Stimulated activated CD4-positive, alpha-beta T cell treated with anti-CD3 and anti-CD28 coated beads, Interleukin-15, amount 100 ng/mL, for 24 hours (primary cell): Measurements from ENCODE around the gene GALT.
"Not testable (repeated sequence)": the region's sequence is repeated elsewhere in the genome, so short reads cannot be mapped to it uniquely, and the experiment has no call there.

Source experiments
- DNase-seq: peaks from one replicate; pipeline ENCODE4 v3.0.0-alpha.2; 2020

Gene GALT

DNA sequence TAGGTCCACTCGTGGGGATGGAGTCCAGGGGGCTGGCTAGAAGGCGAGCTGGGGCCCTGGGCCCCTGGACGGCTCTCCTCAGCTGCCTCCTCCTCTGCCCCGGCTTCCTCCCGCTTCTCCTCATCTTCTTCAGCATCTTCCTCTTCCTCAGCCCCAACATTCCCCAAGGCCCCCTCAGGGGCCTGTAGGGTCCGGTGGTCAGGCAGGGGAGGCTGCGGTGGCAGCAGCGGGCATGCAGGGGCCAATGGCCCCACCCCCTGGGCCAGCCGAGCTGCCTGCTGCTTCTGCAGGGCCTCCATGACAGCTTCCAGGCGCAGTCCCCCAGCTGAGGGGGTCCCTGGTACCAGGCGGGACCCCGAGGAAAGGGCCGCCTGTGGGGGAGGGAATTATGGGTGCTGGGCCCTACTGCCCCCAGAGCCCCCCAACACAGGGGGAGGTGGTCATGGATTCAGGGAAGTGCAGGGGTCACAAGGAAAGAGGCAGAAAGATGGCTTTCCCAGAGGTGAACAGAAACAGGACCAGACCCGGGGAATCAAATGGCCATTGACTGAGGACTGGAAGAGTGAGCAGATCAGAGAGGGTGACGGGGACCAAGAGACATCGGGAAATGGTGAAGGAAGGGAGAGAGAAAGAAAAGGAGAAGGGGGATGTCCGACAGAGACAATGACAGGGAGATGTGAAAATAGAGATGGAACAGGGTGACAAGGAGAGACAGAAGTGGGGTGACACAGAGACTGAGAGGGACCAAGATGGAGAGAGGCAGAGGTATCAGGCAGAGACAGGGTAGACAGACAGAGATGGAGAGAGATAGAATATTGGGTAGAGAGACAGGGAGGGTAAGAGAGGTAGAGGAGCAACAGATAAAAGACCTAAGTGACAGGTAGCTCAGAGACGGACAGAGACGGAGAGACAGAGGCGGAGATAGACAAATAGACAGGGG, 18.5 kb upstream of the GALT start:
- no peak for DNase-seq

DNA sequence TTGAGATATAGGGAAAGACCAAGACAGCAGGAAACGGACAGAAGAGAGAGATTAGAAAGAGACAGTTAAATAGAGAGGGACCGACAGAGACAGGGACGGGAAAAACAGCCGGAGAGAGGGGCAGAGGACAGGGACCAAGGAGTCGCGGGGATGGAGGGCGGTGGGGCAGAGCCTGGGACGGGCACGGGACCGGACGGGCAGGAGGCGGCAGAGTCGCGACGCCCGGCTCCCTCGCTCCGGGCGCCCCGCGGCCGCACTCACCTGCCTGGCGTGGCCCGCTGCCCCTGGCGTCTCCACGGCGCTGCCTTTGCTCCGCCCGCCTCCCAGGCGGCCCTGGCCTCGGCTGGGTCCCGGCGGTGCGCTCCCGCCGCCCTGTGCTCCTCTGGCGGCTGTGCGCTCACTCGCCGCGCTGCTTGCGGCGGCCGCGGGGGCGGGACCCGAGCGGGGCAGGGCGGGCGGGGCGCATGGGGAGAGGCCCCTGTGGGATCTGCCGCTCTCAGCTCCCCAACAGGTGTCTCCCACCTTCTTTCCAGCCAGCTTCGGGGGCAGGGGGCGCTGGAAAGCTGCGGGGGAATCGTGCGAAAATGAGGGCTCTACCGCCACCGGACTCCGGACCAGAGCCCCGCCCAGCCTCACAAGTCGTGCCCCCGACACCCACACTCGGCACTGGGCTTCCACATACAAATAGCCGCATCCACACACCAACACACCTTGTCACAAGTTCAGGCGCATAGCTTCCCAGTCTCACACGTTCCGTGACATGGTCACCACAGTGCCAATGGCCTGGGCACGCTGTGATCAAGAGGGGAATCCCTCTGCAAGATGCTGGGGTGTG, 17.6 kb upstream of the GALT start, which contains the start of gene ARID3C:
Gene ARID3C (minus strand): TSS at position 411 of the 835 bp plus-strand sequence. CDS start 1,052 bp downstream, outside the sequence.
- DNase-seq, result peak; percentile 61

DNA sequence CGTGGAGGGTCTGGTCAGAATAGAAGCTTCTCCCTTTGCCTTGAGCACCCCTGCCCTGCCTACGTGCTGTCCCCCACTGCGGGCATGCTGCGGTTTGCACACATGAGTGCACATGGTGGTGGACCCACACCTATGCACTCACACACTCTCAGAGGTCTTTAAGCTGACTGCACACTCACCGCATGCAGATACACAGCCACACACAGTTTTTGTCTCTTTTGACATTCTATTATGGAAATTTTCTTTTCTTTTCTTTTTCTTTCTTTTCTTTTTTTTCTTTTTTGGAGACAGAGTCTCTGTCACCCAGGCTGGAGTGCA, 17.0 kb upstream of the GALT start:
- DNase-seq, result no peak

DNA sequence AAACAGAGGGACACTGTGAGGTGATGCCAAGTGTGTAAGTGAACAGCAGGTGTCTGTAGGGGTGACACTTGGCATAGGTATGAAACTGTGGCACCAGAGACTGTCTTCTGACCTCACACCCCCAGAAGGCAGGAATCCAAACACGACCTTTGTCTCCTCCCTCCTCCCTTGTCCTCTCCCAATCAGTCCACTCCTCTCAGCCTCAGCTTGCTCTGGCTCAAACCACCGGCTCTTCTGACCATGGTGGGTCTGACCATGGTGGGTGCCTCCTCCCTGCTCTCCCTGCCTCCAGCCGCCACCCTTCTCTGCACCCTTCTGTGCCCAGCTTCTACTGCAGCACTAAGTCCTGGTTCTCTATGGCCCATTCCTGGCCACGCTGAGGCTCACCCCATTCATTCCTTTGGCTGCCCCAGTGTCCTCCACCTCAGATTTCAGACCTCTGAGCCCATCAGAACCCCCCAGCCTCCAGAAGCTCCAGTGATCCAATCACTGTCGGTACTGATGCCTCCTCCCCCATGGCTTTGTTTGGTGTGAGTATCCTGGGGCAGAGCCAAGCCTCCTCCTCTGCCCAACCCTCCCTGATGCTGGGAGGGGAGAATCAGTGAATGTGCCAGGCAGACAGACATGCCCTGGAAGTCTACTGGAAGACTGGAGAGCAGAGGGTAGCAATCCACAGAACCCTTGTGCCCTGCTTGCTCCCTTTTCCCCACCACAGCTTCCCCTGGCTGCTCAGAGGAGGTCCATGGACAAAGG, 15.9 kb upstream of the GALT start:
- DNase-seq, result no peak

DNA sequence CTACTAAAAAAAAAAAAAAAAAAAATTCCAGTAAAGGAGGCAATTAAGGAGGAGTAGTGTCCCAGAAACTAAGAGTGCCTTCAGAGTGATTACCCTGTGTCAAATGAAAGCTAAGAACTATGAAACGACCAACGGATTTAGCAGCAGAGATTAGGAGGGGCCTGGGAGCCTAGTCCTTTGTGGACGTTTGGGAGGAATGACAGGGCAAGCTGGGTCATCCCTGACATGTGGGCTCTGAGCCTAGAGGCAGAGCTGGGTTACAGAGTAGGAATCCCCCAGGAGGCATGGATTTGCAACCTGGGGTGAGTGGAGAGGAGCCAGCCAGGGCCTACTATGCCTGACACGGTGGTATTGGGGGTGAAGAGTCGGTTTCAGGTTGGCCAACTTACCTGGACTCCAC, 13.3 kb upstream of the GALT start:
- no peak for DNase-seq

DNA sequence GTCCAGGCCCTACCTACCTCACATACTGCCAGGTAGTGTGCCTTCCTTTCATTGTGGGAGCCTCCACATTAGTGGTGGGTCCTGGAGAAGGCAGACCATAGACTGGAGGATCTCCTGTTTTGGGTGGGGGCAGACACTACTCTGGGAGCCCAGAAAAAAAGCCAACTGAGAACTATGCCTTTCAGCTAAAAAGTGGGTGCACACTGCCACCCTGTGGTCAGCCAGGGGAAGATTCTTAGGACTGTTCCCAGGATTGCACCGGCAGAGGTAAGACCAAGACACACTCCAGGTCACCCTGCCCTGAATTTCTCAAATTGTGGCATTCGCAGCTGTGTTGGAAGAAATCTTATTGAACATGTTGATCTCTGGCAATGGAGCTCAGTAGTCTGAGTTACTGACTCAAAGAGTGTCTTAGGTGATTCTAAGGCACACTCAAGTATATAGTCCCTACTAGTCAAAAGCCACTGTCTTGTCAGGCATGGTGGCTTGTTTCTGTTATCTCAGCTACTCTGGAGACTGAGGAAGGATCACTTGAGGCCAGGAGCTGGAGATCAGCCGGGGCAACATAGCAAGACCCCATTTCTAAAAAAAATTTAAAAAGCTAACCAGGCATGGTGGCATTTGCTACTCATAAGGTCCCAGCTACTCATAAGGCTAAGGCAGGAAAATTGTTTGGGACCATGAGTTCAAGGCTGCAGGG, 12.5 kb upstream of the GALT start:
- DNase-seq, result peak; percentile 81

DNA sequence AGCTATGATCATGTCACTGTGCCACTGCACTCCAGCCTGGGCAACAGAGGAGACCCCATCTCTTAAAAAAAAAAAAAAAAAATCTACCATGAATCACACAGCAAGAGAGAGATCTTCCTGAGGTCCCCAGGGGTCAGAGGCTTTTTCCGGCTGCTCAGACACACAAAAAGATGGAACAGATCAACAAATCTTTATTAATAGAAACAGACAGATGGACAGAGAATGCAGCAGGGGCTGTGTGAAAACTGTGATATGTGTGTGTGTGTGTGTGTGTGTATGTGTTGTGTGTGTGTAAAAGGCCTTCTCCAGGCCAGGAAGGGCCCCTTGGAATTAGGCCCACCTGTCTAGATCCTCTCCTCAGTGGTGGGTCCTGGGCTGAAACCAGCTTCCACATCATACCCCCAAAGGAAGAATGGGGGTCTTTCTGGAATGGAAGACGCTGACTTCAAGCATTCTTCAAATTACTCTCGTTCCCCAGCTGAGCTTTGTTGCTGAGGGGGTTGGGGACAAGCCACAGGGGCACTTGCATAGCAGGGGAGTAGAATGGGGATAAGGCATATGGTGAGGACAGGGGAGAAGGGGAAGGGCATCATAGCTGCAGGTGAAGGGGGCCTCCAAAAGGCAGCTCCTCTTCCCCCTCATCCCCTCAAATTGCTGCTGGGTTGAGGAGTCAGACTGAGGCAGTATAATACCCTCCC, 11.8 kb upstream of the GALT start:
- no peak for DNase-seq

DNA sequence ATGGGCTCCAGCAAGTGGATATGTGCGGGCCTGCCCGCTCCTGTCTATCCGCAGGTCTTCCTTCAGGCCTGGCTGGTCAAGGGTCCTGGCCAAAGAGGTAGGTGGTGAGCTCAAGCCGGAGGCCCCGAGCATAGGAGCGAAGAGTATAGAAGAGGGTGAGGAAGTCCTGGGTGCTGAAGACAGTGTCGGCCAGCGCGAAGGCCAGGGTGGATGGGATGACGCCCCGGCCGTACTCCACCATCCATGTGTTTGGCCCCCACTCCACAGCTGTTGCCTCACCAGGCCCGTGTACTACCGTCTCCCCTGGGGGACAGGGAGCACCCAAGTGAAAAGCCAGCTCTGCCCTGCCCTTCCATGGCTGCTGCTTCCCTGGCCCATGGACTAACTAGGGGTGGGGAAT, 10.9 kb upstream of the GALT start:
- DNase-seq, result no peak

DNA sequence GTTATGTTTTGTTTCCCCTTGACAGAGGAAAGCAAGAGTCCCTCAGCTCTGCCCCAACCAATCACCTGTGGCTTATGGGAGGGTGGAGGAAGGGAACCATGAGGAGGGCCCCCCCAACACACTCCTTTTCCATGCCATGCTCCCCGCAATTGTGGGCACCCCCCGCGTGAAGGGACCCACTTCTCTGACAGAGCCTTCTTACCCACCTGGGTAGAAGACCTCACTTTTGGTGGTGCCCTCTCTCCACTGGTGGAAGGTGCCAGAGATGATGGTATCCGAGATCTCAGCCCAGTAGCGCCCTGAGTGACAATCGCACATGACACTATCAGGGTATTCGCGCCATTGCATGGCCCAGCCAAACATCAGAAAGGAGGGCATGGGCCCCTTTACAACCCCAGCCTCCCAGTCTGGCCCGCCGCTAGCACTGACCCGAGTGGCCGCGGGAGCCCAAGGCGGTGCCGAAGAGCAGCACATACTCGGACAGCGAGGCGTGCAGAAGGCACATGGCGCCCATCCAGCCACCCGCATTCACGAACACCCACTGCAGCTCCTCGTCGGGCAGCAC, 9.6 kb upstream of the GALT start:
- peak; percentile 41 for DNase-seq

DNA sequence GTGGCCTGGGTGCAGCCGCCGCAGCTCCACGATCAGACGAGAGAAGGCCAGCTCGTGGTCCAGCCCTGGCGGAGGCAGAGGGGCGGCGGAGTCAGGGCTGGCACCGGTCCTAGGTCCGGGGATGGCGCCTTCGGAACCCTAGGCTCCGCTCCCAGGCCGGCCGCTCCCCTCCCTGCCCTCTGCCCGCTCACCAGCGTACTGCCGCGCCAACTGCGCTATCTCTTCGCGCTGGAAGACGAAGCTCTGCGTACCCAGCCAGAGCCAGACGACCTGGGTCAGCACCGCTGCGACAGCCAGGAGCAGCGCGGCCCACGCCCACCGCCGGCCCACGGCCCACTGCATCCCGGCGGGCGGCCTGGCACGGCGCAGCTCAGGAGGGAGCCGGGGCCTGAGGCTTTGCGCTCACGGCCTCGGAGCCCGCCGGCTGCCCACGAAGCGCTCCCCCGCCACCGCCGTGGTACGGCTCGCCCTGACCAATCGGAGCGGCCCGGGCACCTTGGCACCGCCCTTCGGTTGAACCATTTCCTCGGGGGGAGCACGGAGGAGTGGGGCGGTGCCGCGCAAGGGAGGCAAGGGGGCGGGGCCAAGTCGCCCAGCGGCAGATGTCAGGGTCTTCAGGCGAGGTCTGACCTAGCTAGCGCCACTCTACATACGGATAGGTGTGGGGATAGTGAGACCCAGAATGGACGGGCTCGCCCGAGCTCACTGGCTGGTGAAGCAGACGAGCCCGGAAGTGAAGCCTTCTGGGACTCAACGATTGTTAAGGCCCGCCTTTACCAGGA, 8.9 kb upstream of the GALT start, which contains the start of gene SIGMAR1:
Gene SIGMAR1 (minus strand): TSS at position 432 of the 782 bp plus-strand sequence. CDS start 90 bp downstream, at position 342.
- DNase-seq, result peak; percentile 96

DNA sequence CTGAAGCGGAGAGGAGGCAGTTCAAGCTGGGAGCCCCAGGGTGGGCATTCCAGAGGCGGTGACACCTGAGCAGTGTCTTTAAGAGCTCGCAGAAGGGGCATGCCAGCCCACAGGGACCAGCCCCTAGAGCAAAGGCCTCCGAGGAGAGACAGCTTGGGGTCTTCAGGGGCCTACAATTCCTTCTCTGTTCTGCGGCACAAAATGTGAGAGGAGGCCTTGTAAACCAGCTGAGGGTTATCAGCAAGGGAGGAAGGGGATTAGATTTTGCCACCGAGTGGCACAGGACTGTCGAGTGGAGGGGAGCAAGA, 8.4 kb upstream of the GALT start:
- DNase-seq, result no peak

DNA sequence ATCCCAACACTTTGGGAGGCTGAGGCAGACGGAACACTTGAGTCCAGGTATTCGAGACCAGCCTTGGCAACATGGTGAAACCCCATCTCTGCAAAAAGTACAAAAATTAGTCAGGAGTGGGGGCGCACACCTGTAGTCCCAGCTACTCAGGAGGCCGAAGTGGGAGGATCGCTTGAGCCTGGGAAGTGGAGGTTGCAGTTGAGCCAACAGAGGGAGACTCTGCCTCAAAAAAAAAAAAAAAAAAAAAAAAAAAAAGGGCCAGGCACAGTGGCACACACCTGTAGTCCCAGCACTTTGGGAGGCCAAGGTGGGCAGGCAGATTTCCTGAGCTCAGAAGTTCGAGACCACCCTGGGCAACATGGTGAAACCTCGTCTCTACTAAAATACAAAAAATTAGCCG, 7.2 kb upstream of the GALT start:
- DNase-seq, result not testable (repeated sequence)

DNA sequence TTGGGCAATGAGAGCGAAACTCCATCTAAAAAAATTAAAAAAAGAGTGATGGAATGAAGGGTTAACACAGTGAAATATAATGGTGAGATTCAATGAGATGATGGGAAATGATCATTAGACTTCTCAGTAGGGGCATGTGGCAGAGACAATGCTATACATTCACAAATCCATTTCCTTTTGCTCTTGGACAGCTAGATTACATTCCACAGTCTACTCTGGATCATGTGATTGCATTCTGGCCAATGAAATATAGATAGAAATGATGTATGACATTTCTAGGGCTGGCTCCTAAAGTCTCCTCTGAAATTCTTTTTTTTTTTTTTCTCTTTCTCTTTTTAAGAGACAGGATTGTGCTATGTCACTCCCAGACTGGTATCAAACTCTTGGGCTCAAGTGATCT, 3.8 kb upstream of the GALT start:
- no peak for DNase-seq

DNA sequence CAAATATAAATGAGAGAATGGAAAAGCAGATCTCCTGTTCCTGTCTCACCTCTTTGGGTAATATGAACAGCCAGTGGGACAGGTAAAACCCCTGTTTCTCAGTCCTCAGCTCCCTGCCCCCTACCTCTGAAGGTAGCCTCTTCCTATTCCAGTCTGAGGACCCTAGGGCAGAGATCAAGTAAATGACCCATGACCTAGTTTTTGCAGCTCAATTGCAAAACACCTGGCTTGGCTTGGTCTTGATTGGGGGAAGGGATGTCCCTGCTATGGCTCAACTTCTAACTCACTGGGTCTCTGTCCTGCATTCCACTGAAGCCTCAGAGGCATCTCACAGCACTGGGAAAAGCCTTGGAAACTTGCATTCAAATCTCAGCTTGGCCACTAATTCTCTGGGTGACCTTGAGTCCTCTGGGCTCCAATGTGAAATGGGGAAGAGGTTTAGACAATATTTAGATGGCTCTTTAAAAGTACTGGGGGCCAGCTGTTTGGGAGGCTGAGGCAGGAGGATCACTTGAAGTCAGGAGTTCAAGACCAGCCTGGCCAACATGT, 1.6 kb upstream of the GALT start:
- DNase-seq, result no peak

DNA sequence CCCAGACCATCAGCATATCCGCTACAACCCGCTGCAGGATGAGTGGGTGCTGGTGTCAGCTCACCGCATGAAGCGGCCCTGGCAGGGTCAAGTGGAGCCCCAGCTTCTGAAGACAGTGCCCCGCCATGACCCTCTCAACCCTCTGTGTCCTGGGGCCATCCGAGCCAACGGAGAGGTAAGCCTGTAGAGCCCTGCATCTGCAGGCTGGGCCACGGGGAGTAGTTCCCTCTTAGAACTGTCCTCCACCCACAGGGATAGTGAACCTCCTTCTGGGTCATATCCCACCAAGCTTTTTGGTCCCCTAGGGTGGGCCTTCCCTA, 569 bp downstream of the GALT start:
- DNase-seq, result no peak

DNA sequence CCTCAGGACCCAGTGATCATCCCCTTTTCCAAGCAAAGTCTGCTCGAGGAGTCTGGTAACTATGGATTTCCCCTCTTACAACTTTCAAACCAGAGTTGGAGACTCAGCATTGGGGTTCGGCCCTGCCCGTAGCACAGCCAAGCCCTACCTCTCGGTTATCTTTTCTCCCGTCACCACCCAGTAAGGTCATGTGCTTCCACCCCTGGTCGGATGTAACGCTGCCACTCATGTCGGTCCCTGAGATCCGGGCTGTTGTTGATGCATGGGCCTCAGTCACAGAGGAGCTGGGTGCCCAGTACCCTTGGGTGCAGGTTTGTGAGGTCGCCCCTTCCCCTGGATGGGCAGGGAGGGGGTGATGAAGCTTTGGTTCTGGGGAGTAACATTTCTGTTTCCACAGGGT, 1.2 kb downstream of the GALT start:
- DNase-seq, result no peak

DNA sequence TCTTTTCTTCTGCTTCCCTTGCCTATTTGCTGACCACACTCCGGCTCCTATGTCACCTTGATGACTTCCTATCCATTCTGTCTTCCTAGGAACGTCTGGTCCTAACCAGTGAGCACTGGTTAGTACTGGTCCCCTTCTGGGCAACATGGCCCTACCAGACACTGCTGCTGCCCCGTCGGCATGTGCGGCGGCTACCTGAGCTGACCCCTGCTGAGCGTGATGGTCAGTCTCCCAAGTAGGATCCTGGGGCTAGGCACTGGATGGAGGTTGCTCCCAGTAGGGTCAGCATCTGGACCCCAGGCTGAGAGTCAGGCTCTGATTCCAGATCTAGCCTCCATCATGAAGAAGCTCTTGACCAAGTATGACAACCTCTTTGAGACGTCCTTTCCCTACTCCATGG, 2.2 kb downstream of the GALT start:
- no peak for DNase-seq

DNA sequence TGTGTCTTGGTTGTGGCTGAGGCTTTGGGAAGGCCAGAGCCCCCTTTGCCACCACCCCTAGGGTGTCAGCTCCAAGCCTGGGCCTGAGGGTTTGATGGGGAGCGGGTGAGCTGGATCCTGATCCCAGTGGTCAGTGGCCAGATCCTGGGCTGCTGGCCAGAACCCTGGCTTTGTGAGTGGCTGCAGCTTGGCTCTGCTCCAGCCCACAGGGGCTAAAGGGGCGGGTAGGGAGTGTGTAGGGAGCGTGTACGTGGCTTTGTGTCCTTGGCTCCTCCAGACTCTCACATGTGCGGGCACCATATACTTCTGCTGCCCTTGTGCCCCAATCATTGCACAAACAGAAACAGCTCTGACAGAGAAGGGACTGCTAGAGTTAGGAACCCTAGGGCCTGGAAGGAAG, 4.3 kb downstream of the GALT start:
- no peak for DNase-seq

DNA sequence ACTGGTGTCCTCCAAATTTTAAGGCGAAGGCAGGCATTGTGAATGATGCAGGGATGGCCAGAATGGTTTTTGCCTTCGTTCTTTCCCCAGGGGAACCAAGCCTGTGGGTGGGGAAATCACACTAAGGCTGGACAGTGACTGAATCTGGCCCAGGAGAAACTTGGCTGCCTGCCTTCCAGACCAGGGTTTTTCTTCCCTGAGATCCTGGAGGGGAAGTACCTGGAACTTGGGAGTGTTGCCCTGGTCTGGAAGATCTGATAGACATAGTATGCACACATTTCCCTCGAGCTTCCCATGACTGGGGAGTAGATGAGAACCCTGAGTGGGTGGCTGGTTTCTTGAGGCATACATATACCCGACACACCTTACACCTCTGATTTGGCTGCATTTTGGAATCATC, 4.8 kb downstream of the GALT start:
- DNase-seq, result no peak

DNA sequence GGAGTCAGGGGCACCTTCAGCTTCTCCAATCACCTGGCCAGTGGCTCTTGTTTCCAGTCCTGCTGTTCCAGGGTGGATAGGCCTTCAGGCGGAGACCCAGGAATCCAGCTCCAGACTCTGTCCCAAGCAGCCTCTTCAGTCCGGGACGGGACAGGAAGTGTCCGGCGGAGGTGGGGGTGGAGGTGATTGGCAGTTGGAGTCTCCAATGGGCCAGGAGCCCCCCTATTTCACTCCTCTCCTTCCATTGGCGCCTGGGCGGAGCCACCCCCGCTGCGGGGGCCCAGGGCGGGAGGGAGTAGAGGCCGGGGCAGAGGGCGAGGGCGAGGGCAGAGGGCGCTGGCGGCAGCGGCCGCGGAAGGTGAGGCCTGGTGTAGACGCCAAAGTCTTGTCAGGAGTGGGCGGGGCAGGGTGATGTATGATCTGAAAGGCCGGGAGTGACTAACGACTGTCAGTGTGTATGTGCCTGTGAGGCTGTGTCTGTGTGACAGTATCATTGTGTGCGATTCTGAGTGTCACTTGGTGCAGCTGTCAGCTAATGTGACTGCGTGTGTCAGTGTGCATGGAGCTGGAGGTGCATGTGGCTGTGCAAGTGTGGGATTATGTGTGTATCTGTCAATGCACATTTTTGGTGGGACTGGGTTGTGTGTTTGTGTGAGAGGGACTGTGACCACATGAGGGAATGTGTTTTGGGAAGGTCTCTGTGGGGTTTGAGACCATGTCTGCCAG, 5.6 kb downstream of the GALT start, which contains the start of gene IL11RA:
Gene IL11RA (plus strand): TSS at position 310 of the 726 bp plus-strand sequence. CDS start 3,033 bp downstream, outside the sequence.
- DNase-seq, result peak; percentile 80
